D721Med (cell line): Measurements from ENCODE around the gene RPS13.
"Not testable (repeated sequence)": the region's sequence is repeated elsewhere in the genome, so short reads cannot be mapped to it uniquely, and the experiment has no call there.

Source experiments
- DNase-seq: peaks from one replicate; pipeline ENCODE4 v3.0.0; 2011; ENCODE audit warnings: low spot score; ENCODE audit not compliant: insufficient read length
- FAIRE-seq: peaks from 2 replicates; lab custom pipeline; 2011; peaks lifted over from hg19 to GRCh38; lab: Jason Lieb, UNC
- TF ChIP-seq, protein P1 (sequence below): IDR thresholded peaks from 2 replicates; pipeline ENCODE4 v1.5.1; 2012; ENCODE audit warnings: mild to moderate bottlenecking, control low read depth; ENCODE audit not compliant: insufficient read depth; ENCODE audit errors: missing control alignments

The RPS13 gene

DNA sequence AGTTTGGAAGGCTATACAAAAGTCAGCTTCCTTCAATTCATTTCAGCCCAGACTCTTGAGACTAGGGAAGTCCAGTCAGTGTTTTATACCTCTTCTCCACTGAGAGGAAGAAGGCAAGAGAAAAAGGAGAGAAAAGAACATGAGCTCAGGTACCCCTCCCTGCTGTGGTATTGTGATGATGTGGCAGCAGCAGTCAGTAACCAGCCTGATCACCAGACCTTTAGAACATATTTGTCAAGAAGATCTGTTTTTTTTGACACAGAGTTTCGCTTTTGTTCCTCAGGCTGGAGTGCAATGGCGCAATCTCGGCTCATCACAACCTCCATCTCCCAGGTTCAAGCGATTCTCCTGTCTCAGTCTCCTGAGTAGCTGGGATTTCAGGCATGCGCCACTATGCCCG, 21.2 kb upstream of the RPS13 start:
- no peak for DNase-seq
- FAIRE-seq, result no peak
- TF ChIP-seq, protein P1, sequence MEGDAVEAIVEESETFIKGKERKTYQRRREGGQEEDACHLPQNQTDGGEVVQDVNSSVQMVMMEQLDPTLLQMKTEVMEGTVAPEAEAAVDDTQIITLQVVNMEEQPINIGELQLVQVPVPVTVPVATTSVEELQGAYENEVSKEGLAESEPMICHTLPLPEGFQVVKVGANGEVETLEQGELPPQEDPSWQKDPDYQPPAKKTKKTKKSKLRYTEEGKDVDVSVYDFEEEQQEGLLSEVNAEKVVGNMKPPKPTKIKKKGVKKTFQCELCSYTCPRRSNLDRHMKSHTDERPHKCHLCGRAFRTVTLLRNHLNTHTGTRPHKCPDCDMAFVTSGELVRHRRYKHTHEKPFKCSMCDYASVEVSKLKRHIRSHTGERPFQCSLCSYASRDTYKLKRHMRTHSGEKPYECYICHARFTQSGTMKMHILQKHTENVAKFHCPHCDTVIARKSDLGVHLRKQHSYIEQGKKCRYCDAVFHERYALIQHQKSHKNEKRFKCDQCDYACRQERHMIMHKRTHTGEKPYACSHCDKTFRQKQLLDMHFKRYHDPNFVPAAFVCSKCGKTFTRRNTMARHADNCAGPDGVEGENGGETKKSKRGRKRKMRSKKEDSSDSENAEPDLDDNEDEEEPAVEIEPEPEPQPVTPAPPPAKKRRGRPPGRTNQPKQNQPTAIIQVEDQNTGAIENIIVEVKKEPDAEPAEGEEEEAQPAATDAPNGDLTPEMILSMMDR, result no peak

DNA sequence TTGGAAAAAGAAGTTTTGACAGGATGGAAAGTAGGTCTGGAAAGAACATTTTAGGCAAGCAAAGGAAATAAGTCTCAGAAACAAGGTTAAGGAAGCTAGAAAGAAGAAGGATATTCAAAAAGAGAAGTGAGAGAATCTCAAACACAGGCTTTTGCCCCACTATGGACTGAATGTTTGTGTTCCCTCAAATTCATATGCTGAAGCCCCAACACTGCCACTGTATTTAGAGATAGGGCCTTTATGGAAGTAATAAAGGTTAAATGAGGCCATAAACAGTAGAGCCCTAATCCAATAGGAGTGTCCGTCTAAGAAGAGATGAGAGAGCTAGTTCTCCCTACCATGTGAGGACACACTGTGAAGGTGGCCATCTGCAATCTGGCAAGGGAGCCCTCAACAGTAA, 20.6 kb upstream of the RPS13 start:
- FAIRE-seq (no peak), DNase-seq (no peak)
- TF ChIP-seq, protein P1, result no peak

DNA sequence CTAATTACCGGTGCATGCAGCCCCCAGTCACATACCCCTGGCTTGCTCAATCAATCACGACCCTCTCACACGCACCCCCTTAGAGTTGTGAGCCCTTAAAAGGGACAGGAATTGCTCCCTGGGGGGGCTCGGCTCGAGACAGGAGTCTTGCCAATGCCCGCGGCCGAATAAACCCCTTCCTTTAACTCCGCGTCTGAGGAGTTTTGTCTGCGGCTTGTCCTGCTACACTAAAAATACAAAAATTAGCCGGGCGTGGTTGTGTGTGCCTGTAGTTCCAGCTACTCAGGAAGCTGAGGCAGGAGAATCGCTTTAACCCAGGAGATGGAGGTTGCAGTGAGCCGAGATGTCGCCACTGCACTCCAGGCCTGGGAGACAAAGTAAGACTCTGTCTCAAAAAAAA, 8.5 kb upstream of the RPS13 start:
- DNase-seq, FAIRE-seq: not testable (repeated sequence)

DNA sequence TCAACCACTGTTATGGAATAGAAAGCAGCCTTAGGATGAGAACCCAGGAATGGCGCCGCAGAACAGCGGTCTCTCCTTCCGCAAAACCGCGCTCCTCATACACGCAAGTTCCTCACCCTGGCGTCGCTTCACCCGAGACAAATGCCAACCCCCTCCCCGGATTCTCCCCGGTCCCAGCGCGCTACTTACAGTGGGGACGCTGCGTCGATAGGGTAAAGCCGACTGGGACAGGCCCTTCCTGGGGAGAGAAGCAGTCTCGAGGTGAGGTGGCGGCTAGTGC, 287 bp downstream of the RPS13 start:
- TF ChIP-seq, protein P1, result no peak
- DNase-seq (no peak), FAIRE-seq (no peak)

DNA sequence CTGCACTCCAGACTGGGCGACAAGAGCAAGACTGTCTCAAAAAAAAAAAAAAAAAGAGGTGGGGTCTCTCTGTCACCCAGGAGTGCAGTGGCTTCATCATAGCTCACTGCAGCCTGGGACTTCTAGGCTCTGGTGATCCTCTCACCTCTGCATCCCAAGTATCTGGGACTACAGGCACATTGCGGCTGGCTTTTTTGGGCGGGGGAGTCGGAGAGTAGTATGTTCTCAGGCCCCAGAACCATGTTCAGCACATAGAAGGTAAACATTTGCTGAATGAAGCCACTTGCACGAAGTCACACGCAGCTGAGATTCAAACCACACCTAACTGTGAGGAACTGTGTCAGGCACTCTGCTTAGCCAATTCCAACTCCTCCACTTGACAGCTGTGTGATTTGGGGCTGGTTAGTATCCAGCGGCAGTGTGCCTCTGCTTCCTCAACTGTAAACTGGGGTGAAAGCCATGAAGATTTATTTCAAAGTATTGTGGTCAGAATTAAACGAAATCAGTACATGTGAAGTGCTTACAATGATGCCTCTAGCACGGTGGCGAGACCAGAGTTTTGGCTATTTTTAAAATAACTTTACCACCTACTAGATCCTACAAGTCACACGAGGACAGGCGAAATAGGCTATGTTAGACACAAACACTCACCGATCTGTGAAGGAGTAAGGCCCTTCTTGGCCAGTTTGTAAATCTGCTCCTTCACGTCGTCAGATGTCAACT, 789 bp downstream of the RPS13 start:
- DNase-seq (no peak), FAIRE-seq (no peak)

DNA sequence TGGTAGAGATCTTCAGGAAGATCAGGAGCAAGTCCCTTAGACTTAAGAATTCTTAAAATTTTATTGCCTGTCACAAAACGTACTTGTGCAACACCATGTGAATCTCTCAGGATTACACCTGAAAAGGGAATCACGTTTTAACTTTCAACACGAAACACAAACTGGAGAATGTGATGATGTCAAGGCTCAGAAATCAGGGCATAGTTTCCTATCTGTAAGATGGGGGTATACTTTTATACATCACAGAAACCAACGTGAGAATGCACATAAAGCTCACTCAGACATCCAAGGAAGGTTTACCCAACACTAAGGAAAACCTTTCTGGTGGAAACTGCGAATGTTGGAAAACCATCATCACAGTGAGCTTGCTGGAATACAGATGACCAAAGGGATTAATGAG, 2.0 kb downstream of the RPS13 start:
- FAIRE-seq (no peak), DNase-seq (no peak)
- TF ChIP-seq, protein P1, result no peak

More for the DNA sequence above, 789 bp downstream of the RPS13 start:
- TF ChIP-seq, protein P1, result no peak

DNA sequence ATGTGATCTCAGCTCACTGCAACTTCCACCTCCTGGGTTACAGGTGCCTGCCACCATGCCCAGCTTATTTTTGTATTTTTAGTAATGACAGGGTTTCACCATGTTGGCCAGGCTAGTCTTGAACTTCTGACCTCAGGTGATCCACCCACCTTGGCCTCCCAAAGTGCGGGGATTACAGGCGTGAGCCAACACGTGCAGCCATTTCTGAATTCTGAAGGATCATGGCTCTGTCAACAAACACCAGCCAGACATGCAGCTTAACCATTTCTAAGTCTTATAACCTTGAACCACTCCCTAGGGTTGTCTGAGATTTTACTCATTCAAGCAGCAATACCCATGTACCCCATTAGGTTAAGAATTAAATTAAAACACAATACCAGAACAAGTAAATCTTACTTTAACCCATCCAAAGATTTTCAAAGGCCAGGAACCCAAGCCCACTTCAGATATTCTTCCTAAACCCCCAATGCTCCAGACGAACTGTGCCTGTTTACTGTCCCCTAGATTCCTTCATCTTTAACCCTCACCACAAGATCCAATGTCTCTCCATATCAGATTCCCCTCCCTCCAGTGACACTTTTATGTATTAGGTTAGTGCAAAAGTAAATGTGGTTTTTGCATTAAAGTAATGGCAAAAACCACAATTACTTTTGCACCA, 4.0 kb downstream of the RPS13 start:
- FAIRE-seq, result no peak
- TF ChIP-seq, protein P1, result no peak
- no peak for DNase-seq
